Measurements from ENCODE around the gene TAB2. TPM values are rescaled to one million over a fixed set of nuclear protein-coding genes. Genes with fewer than 3 reads are reported as not detected.

TAB2 gene
- total and polyA plus RNA-seq, 9 of the 15 experiments (the other 6 are each of a cell fraction or from before 2014, with no cell fraction given), result 9.1 to 38.3 (median 18.6) TPM

GRCh38 chr6:149284904-149285303 is 32.6 kb upstream of the TAB2 start:
- H4K20me1 ChIP-seq (replicated peaks; ENCODE audit: control insufficient read depth, insufficient read depth, low read length), result no peaks in the 10 kb centered on the region

More at GRCh38 chr6:149284904-149285303, 32.6 kb upstream of the TAB2 start:
- WGBS (ENCODE audit: insufficient coverage, low coverage, missing lambda C conversion rate), result 2% methylated on average over 3 of the region's 3 CpGs
- FAIRE-seq, result no peak
- no peaks in the 10 kb centered on the region for H3K36me3 ChIP-seq (ENCODE audit: control insufficient read depth, insufficient read depth, low read length)
- ChIA-PET CTCF (ENCODE audit: low intra/inter-chr PET ratio) (no interaction called here), POLR2A (no interaction called here)
- no TSS peak for BruUV-seq (replicated peaks)
- H3K4me3 ChIP-seq, result no peak overlapping the region
- H3K4me2 ChIP-seq (ENCODE audit: insufficient read depth, low read length), result no peak overlapping the region
- DNase-seq (ENCODE audit: extremely low read depth in 1 of 4, low spot score in 3 of 4), result no peak
- H3K27ac ChIP-seq (ENCODE audit: extremely low read depth, low read depth, low read length), result no peak overlapping the region
- H2AFZ ChIP-seq (ENCODE audit: low read depth, low read length), result no peak overlapping the region
- in situ Hi-C loops (cut with MboI), result no loop called here
- intact Hi-C loops (cut with micrococcal nuclease), result no loop called here
- no peak for TF ChIP-seq OTX1 (CRISPR knock-in tag; IDR thresholded peaks at IDR 0.05)
- TF ChIP-seq GTF2B (IDR thresholded peaks at IDR 0.05; ENCODE audit: extremely low read depth, insufficient read length), result no peak
- no peak for TF ChIP-seq ZFP91 (CRISPR knock-in tag; IDR thresholded peaks at IDR 0.05)
- TF ChIP-seq ZNF197 (CRISPR knock-in tag; IDR thresholded peaks at IDR 0.05; ENCODE audit: low read depth), result no peak
- no peak for TF ChIP-seq SRSF3 (IDR thresholded peaks at IDR 0.05; ENCODE audit: insufficient read depth, low read length)
- TF ChIP-seq USF1 (CRISPR knock-in tag; IDR thresholded peaks at IDR 0.05), result no peak
- no peak for TF ChIP-seq KLF10 (CRISPR knock-in tag; IDR thresholded peaks at IDR 0.05)
- no peak for TF ChIP-seq ELF4 (CRISPR knock-in tag; IDR thresholded peaks at IDR 0.05)
- H3K9me1 ChIP-seq (ENCODE audit: control insufficient read depth, insufficient read depth, low read length), result no peaks in the 10 kb centered on the region
- ATAC-seq, result no peak
- peaks cover 4 to 16% of the 10 kb centered on the region in 2 experiments; a peak in 4 of 5 replicates for H3K27me3 ChIP-seq (ENCODE audit: control insufficient read depth in 2 of 2, insufficient read depth in 2 of 2, low read length in 2 of 2)
- H3K4me1 ChIP-seq (replicated peaks in 1 of 2; ENCODE audit: control insufficient read depth in 2 of 2, insufficient read depth in 2 of 2, low read length in 2 of 2), result no peaks in the 10 kb centered on the region
- no peaks in the 10 kb centered on the region for H3K79me2 ChIP-seq (ENCODE audit: control insufficient read depth, insufficient read depth, low read length)
- H3K9ac ChIP-seq (ENCODE audit: insufficient read depth in 1 of 2, low read depth in 2 of 2, low read length in 2 of 2), result no peak overlapping the region
- no peaks in the 10 kb centered on the region for H3K9me3 ChIP-seq (replicated peaks; ENCODE audit: control insufficient read depth, insufficient read depth, low read depth, low read length)
